Ovary (tissue), 9 donors: ENCODE results near the gene TRPM4. TPM values are rescaled to one million over a fixed set of nuclear protein-coding genes. Genes with fewer than 3 reads are reported as not detected.

Source experiments
- DNase-seq, 5 donors: peaks; one replicate each; pipeline ENCODE4 v3.0.0-alpha.2; 2019 to 2020
- H3K27ac ChIP-seq, 2 donors: fragments of 200-600 bp; one replicate each; pipeline versions ENCODE4 v1.5.1 to v1.8.0; 2019 to 2022
- H3K27me3 ChIP-seq: fragments of 200-600 bp; one replicate; pipeline ENCODE4 v1.8.0; 2022
- H3K36me3 ChIP-seq: fragments of 200-600 bp; sonication (generic); one replicate; pipeline ENCODE4 v1.5.1; 2019
- H3K4me1 ChIP-seq: one replicate; pipeline ENCODE4 v1.8.1; 2013; ENCODE audit warnings: mild to moderate bottlenecking, moderate library complexity; ENCODE audit not compliant: insufficient read depth
- H3K4me3 ChIP-seq: fragments of 200-600 bp; sonication (generic); one replicate; pipeline ENCODE4 v1.5.1; 2017
- H3K9me3 ChIP-seq, 2 donors: fragments of 200-600 bp in 1 of 2; sonication (generic) in 1 of 2; one replicate each; pipeline versions ENCODE4 v1.5.1 to v1.8.1; 2013 to 2019; ENCODE audit warnings: mild to moderate bottlenecking in 1 of 2, moderate library complexity in 1 of 2
- EP300 ChIP-seq: sonication (generic); formaldehyde crosslinking; IDR thresholded peaks from one replicate; pipeline ENCODE4 v1.6.1; 2017; ENCODE audit warnings: antibody characterized with exemption
- POLR2A ChIP-seq: fragments of 450-650 bp; IDR thresholded peaks from one replicate; pipeline ENCODE4 v1.6.1; 2017; ENCODE audit warnings: antibody characterized with exemption, mild to moderate bottlenecking, moderate library complexity
- WGBS, 3 donors: extraction: QIAGEN DNeasy Blood & Tissue Kit in 1 of 3; methylation state at CpG; one replicate each; pipeline versions ENCODE4 v1.1.5 to v1.1.7; 2013 to 2017; 5-methylcytosine and 5-hydroxymethylcytosine counted together
- intact Hi-C, 4 donors: fragments of 100-400 bp; cut with DNase I; formaldehyde crosslinking; loops; one replicate each; pipeline versions ENCODE4 v1.11.0 to v1.15.1; 2022 to 2023
- polyA plus RNA-seq, 2 donors: library from polyadenylated mRNA; stranded (reverse); fragments of 200-250 nt in 1 of 2; fragments of 350-450 nt in 1 of 2; fragmentation: Illumina TruSeq in 1 of 2; extraction: RNeasy Lipid Tissue Mini Kit (QIAGEN cat#74804) in 1 of 2; gene quantifications; one replicate each; pipeline ENCODE4 v1.2.3, GENCODE V29; 2013 to 2014
- total RNA-seq, 7 donors: library from RNA; depleted of rRNA in 2 of 7; stranded (reverse); fragments of >200 nt in 2 of 7; fragmentation: NEBNext Ultra II Directional in 3 of 7; extraction: Animal tissue kit (Norgen Biotek cat#: 25700) in 3 of 7; gene quantifications; one replicate each; pipeline versions ENCODE4 v1.1.0 to v1.2.4, GENCODE V29; 2016 to 2023
- TF ChIP-seq, protein P1 (sequence below), 3 donors: fragments of 450-650 bp in 2 of 3; fragments of 200-600 bp in 1 of 3; IDR thresholded peaks; one replicate each; pipeline versions ENCODE4 v1.5.1 to v1.8.0; 2016 to 2022; ENCODE audit warnings: antibody characterized with exemption in 3 of 3, mild to moderate bottlenecking in 1 of 3
- donor health status: DM: no; HTN: no; CAD: no; lungs with moderate emphysema.
- donor health status: DM: no; HTN: no; CAD: no.
- donor health status: Bipolar disorder and iron deficiency.
- donor health status: DM: yes; HTN: yes; CAD: no.
- donor health status: DM: no; HTN: no; CAD: no.
- donor health status: DM: yes; HTN: yes; CAD: no.

Gene TRPM4
- total and polyA plus RNA-seq, 9 donors: 1.1 to 12.2 (median 5.1) TPM

- no peak for DNase-seq
- 70 to 75% (median 73%) methylated on average over 11 of the region's 11 CpGs for WGBS, 3 donors
- TF ChIP-seq, protein P1, sequence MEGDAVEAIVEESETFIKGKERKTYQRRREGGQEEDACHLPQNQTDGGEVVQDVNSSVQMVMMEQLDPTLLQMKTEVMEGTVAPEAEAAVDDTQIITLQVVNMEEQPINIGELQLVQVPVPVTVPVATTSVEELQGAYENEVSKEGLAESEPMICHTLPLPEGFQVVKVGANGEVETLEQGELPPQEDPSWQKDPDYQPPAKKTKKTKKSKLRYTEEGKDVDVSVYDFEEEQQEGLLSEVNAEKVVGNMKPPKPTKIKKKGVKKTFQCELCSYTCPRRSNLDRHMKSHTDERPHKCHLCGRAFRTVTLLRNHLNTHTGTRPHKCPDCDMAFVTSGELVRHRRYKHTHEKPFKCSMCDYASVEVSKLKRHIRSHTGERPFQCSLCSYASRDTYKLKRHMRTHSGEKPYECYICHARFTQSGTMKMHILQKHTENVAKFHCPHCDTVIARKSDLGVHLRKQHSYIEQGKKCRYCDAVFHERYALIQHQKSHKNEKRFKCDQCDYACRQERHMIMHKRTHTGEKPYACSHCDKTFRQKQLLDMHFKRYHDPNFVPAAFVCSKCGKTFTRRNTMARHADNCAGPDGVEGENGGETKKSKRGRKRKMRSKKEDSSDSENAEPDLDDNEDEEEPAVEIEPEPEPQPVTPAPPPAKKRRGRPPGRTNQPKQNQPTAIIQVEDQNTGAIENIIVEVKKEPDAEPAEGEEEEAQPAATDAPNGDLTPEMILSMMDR (IDR thresholded peaks at IDR 0.05): no peak
- TF ChIP-seq EP300 (no peak), POLR2A (no peak)
- intact Hi-C loops: no loop called here
- H3K36me3 ChIP-seq: no peaks in the 10 kb centered on the region
- H3K9me3 ChIP-seq: no peaks in the 10 kb centered on the region
- H3K27ac ChIP-seq: no peak overlapping the region
- peaks cover 6% of the 10 kb centered on the region for H3K4me1 ChIP-seq
- H3K4me3 ChIP-seq: no peak overlapping the region
- H3K27me3 ChIP-seq: no peaks in the 10 kb centered on the region
These were observed 46.2 kb upstream of the TRPM4 start for GRCh38 chr19:49111218-49111998.

DNA sequence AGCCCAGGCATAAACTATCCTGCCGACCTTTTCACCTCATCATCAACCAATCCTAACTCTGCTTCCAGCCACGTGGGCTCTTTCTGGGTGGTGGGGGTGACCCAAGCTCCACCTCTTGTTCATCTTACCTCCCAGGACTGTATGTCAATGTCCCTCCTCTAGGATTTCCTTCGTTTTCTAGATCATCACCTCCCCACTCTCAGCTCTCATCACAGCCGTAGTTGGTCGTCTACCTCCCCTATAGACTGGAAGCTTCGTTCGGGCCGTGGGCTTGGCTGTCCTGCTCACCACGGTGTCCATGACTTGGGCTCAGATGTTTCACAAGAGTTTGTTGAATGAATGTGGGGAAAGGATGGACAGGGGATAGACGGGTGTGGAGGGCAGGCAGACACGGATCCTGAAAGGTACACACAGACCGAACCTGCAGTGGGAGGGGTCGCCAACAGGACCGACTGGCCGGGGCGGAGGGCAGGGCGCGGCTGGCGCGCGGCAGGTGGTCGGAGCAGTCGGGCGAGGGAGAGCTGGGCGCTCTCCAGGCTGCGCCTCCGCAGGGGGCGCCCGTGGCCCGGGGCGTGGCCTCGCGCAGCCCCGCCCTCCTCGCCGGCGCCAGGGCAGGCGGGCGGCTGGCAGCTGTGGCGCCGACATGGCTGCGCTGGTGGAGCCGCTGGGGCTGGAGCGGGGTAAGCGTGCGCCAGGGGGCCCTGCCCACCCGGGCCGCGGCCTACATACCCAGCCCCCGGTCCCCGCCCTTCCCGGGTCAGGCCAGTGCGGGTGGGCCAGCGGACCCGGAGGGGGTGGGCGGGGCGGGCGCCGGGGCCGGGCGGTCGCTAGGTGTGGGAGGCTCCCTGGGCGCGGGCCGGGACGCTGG is 43.6 kb upstream of the TRPM4 start, which contains the start of gene LIN7B:
LIN7B (plus strand) TSS at position 609 of the 868 bp plus-strand sequence; CDS start at position 644, 35 bp downstream.
- H3K9me3 ChIP-seq: no peaks in the 10 kb centered on the region
- H3K4me3 ChIP-seq: peak within 1 kb of the TSS; percentile 67
- DNase-seq: peak; percentile 59 to 82 (median 70)
- intact Hi-C loops: no loop called here
- no peaks in the 10 kb centered on the region for H3K27me3 ChIP-seq
- H3K36me3 ChIP-seq: no peaks in the 10 kb centered on the region
- peaks cover 16% of the 10 kb centered on the region for H3K4me1 ChIP-seq
- TF ChIP-seq POLR2A: no peak
- TF ChIP-seq, protein P1 (IDR thresholded peaks at IDR 0.05): peak in 2 of 3 donors; percentile 63 to 71
- 1 to 2% (median 1%) methylated on average over 30 to 66 of the region's 66 CpGs for WGBS, 3 donors
- H3K27ac ChIP-seq: peak within 1 kb of the TSS in 1 of 2 donors; percentile 65

DNA sequence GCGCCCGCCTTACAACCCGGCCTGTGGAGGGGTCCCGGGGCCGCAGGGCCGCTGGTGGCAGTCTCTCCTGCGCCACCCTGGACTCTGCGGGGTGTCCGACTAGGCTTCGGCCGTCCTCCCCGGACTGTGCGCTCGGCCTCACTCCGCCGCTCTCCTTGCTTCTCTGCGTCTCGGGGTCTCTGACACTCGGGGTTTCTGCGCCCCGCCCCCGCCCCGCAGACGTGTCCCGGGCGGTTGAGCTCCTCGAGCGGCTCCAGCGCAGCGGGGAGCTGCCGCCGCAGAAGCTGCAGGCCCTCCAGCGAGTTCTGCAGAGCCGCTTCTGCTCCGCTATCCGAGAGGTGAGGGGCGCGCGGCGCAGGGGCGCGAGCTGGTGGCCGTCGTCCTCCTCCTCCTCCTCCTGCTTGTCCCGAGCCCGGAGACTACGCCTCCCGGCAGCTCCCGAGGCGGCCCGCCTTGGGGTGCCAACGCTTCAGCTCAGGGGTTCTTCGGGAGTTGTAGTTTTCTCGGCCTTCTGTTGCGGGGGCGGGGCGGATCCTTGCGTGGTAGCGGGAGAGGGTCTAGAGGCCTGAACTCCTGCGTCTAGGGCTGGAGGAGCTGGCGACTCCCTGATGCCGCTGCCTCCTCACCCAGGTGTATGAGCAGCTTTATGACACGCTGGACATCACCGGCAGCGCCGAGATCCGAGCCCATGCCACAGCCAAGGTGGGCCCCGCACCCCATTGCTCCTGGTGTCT is 42.8 kb upstream of the TRPM4 start:
- TF ChIP-seq POLR2A: no peak
- TF ChIP-seq EP300: no peak
- TF ChIP-seq, protein P1 (IDR thresholded peaks at IDR 0.05): no peak
- peak overlapping the region in 1 of 2 donors; percentile 65 for H3K27ac ChIP-seq
- no peaks in the 10 kb centered on the region for H3K36me3 ChIP-seq
- no peaks in the 10 kb centered on the region for H3K27me3 ChIP-seq
- H3K9me3 ChIP-seq: no peaks in the 10 kb centered on the region
- intact Hi-C loops: no loop called here
- peak overlapping the region; percentile 67 for H3K4me3 ChIP-seq
- WGBS, 3 donors: 7 to 11% (median 11%) methylated on average over 44 to 68 of the region's 68 CpGs
- peaks cover 19% of the 10 kb centered on the region for H3K4me1 ChIP-seq
- peak; percentile 60 to 80 (median 68) for DNase-seq

DNA sequence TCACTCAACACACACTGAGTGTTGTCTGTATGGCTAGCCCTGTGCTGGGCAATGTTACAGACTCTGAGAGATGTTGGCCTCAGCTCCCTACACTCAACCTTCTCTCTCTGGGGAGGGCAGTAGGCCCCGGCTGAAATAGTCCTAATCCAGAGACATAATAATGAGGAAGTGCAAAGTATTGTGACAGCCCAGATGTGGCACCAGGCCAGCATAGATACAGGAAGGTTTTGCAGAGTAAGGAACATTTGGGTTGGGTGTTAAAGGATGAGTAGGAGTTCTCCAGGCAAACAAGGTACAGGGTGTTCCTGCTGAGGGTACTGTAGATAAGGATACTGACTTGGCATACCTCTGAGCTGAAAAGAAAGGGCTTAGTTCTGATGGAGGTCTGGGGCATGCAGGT is 41.0 kb upstream of the TRPM4 start:
- H3K4me1 ChIP-seq: peaks cover 20% of the 10 kb centered on the region
- no peak for DNase-seq
- no peaks in the 10 kb centered on the region for H3K9me3 ChIP-seq
- 43 to 46% (median 43%) methylated on average over 1 of the region's 1 CpG for WGBS, 3 donors
- no peaks in the 10 kb centered on the region for H3K36me3 ChIP-seq
- no peaks in the 10 kb centered on the region for H3K27me3 ChIP-seq
- intact Hi-C loops: no loop called here
- H3K4me3 ChIP-seq: no peak overlapping the region
- H3K27ac ChIP-seq: no peak overlapping the region
- TF ChIP-seq, protein P1 (IDR thresholded peaks at IDR 0.05): no peak
- TF ChIP-seq EP300: no peak
